ENCODE results near the gene FREM1. TPM values are rescaled to one million over a fixed set of nuclear protein-coding genes. Genes with fewer than 3 reads are reported as not detected.

FREM1 gene
- polyA plus RNA-seq, 1 of the 3 experiments (the other 2 are of a cell fraction): 0.26 TPM

GRCh38 chr9:14766299-14766698 is 143.9 kb downstream of the FREM1 start:
- H3K79me2 ChIP-seq (ENCODE audit: insufficient read depth): no peaks in the 10 kb centered on the region
- no peaks in the 10 kb centered on the region for H3K36me3 ChIP-seq (replicated peaks in 1 of 2; ENCODE audit: control insufficient read depth in 1 of 2, insufficient read depth in 2 of 2, low read length in 1 of 2)
- no peaks in the 10 kb centered on the region for H3K9me2 ChIP-seq
- ChIA-PET POLR2A (no interaction called here), CTCF (interaction anchor here (1.1 to 2.1 kb wide), 6 partner anchors 13 to 1732 kb away, joined by 3 to 6 read pairs (median 4); no protein-coding TSS in a partner anchor)
- no peaks in the 10 kb centered on the region for H4K20me1 ChIP-seq (ENCODE audit: insufficient read depth)
- H2AFZ ChIP-seq (ENCODE audit: low read depth): no peak overlapping the region
- H3K9ac ChIP-seq: no peak overlapping the region
- no peak overlapping the region for H3K27ac ChIP-seq (ENCODE audit: low read depth in 2 of 2, low read length in 1 of 2)
- no peak overlapping the region for H3K4me3 ChIP-seq (ENCODE audit: low read depth in 2 of 2, low read length in 1 of 2)
- no peak overlapping the region for H3K4me2 ChIP-seq
- no peaks in the 10 kb centered on the region for H3K27me3 ChIP-seq (ENCODE audit: insufficient read depth)
- no peaks in the 10 kb centered on the region for H3K9me3 ChIP-seq
- no peak for DNase-seq
- TF ChIP-seq MEF2A (IDR thresholded peaks at IDR 0.05; ENCODE audit: borderline replicate concordance, low read depth): no peak
- no peak for TF ChIP-seq NFIC (IDR thresholded peaks at IDR 0.05; ENCODE audit: borderline replicate concordance)
- TF ChIP-seq RFX5 (IDR thresholded peaks at IDR 0.05; ENCODE audit: low read length): no peak
- H3F3A ChIP-seq (replicated peaks; ENCODE audit: insufficient read depth): no peaks in the 10 kb centered on the region
- whole genome bisulfite sequencing (ENCODE audit: low lambda C conversion rate): 84% methylated on average over 6 of the region's 6 CpGs
- peaks cover 0 to 9% of the 10 kb centered on the region in 2 experiments; a peak in 1 of 4 replicates for H3K4me1 ChIP-seq (ENCODE audit: control insufficient read depth in 1 of 2, insufficient read depth in 2 of 2, low read depth in 1 of 2, low read length in 1 of 2)

GRCh38 chr9:14761584-14761983 is 148.6 kb downstream of the FREM1 start:
- no peaks in the 10 kb centered on the region for H4K20me1 ChIP-seq (ENCODE audit: insufficient read depth)
- no peak overlapping the region for H3K9ac ChIP-seq
- peaks cover 0 to 12% of the 10 kb centered on the region in 2 experiments; a peak in 2 of 4 replicates for H3K4me1 ChIP-seq (ENCODE audit: control insufficient read depth in 1 of 2, insufficient read depth in 2 of 2, low read depth in 1 of 2, low read length in 1 of 2)
- H3K27me3 ChIP-seq (ENCODE audit: insufficient read depth): no peaks in the 10 kb centered on the region
- no peaks in the 10 kb centered on the region for H3K9me2 ChIP-seq
- H3K79me2 ChIP-seq (ENCODE audit: insufficient read depth): no peaks in the 10 kb centered on the region
- no peak overlapping the region for H3K27ac ChIP-seq (ENCODE audit: low read depth in 2 of 2, low read length in 1 of 2)
- 55% methylated on average over 2 of the region's 2 CpGs for WGBS (ENCODE audit: low lambda C conversion rate)
- H3K9me3 ChIP-seq: no peaks in the 10 kb centered on the region
- no peak overlapping the region for H2AFZ ChIP-seq (ENCODE audit: low read depth)
- ChIA-PET POLR2A (no interaction called here), CTCF (interaction anchor here (1.4 kb wide), 1 partner anchor 19 kb away, joined by 3 read pairs; no protein-coding TSS in a partner anchor)
- no peak for TF ChIP-seq SIN3A (IDR thresholded peaks at IDR 0.05; ENCODE audit: borderline replicate concordance, low read depth, low read length)
- H3K4me3 ChIP-seq (ENCODE audit: low read depth in 2 of 2, low read length in 1 of 2): no peak overlapping the region
- no peaks in the 10 kb centered on the region for H3F3A ChIP-seq (replicated peaks; ENCODE audit: insufficient read depth)
- no peak overlapping the region for H3K4me2 ChIP-seq
- H3K36me3 ChIP-seq (replicated peaks in 1 of 2; ENCODE audit: control insufficient read depth in 1 of 2, insufficient read depth in 2 of 2, low read length in 1 of 2): no peaks in the 10 kb centered on the region
- DNase-seq: no peak

GRCh38 chr9:14760060-14760459 is 150.2 kb downstream of the FREM1 start:
- no peak overlapping the region for H3K4me2 ChIP-seq
- H3K79me2 ChIP-seq (ENCODE audit: insufficient read depth): no peaks in the 10 kb centered on the region
- 0% methylated on average over 1 of the region's 1 CpG for WGBS (ENCODE audit: low lambda C conversion rate)
- H2AFZ ChIP-seq (ENCODE audit: low read depth): no peak overlapping the region
- no peaks in the 10 kb centered on the region for H3K27me3 ChIP-seq (ENCODE audit: insufficient read depth)
- no peaks in the 10 kb centered on the region for H3K9me3 ChIP-seq
- H3K27ac ChIP-seq (ENCODE audit: low read depth in 2 of 2, low read length in 1 of 2): no peak overlapping the region
- ChIA-PET CTCF (interaction anchor here (4.5 kb wide), 1 partner anchor 10 kb away, joined by 36 read pairs; no protein-coding TSS in a partner anchor), POLR2A (no interaction called here)
- H3K9me2 ChIP-seq: no peaks in the 10 kb centered on the region
- no peak overlapping the region for H3K4me3 ChIP-seq (ENCODE audit: low read depth in 2 of 2, low read length in 1 of 2)
- DNase-seq: no peak
- no peaks in the 10 kb centered on the region for H3F3A ChIP-seq (replicated peaks; ENCODE audit: insufficient read depth)
- H3K9ac ChIP-seq: no peak overlapping the region
- no peaks in the 10 kb centered on the region for H4K20me1 ChIP-seq (ENCODE audit: insufficient read depth)
- peaks cover 0 to 12% of the 10 kb centered on the region in 2 experiments; a peak in 2 of 4 replicates for H3K4me1 ChIP-seq (ENCODE audit: control insufficient read depth in 1 of 2, insufficient read depth in 2 of 2, low read depth in 1 of 2, low read length in 1 of 2)
- H3K36me3 ChIP-seq (replicated peaks in 1 of 2; ENCODE audit: control insufficient read depth in 1 of 2, insufficient read depth in 2 of 2, low read length in 1 of 2): no peaks in the 10 kb centered on the region
- TF ChIP-seq RCOR1 (IDR thresholded peaks at IDR 0.05; ENCODE audit: low read length) (no peak), POLR2AphosphoS5 (IDR thresholded peaks at IDR 0.05; ENCODE audit: low read depth, low read length) (no peak)

- H3K9me3 ChIP-seq: no peaks in the 10 kb centered on the region
- H3K9me2 ChIP-seq: no peaks in the 10 kb centered on the region
- no peak overlapping the region for H3K4me2 ChIP-seq
- 26% methylated on average over 1 of the region's 1 CpG for WGBS (ENCODE audit: low lambda C conversion rate)
- ChIA-PET CTCF (interaction anchor here (0.9 to 5.9 kb wide), 3 partner anchors 13 to 403 kb away, joined by 3 to 25 read pairs (median 5); no protein-coding TSS in a partner anchor), POLR2A (no interaction called here)
- H3K4me3 ChIP-seq (ENCODE audit: low read depth in 2 of 2, low read length in 1 of 2): no peak overlapping the region
- no peaks in the 10 kb centered on the region for H3F3A ChIP-seq (replicated peaks; ENCODE audit: insufficient read depth)
- no peak overlapping the region for H2AFZ ChIP-seq (ENCODE audit: low read depth)
- TF ChIP-seq TAF1 (IDR thresholded peaks at IDR 0.05; ENCODE audit: borderline replicate concordance, low read depth, low read length): no peak
- peak in 1 of 2 experiments; percentile 13; a peak in 1 of 4 replicates for TF ChIP-seq EP300 (IDR thresholded peaks at IDR 0.05; ENCODE audit: borderline replicate concordance in 1 of 2, low read depth in 1 of 2, low read length in 1 of 2)
- TF ChIP-seq RCOR1 (IDR thresholded peaks at IDR 0.05; ENCODE audit: low read length): no peak
- peak; percentile 42 for TF ChIP-seq GATA2 (CRISPR knock-in tag; IDR thresholded peaks at IDR 0.05)
- H3K4me1 ChIP-seq (ENCODE audit: control insufficient read depth in 1 of 2, insufficient read depth in 2 of 2, low read depth in 1 of 2, low read length in 1 of 2): peaks cover 0 to 15% of the 10 kb centered on the region in 2 experiments; a peak in 2 of 4 replicates
- no peaks in the 10 kb centered on the region for H4K20me1 ChIP-seq (ENCODE audit: insufficient read depth)
- no peak overlapping the region for H3K9ac ChIP-seq
- H3K27me3 ChIP-seq (ENCODE audit: insufficient read depth): no peaks in the 10 kb centered on the region; the same call in 1 of the 2 replicates
- DNase-seq: no peak
- peak overlapping the region in 1 of 2 experiments; percentile 45; a peak in 2 of 4 replicates for H3K27ac ChIP-seq (ENCODE audit: low read depth in 2 of 2, low read length in 1 of 2)
- no peaks in the 10 kb centered on the region for H3K79me2 ChIP-seq (ENCODE audit: insufficient read depth)
- no peaks in the 10 kb centered on the region for H3K36me3 ChIP-seq (replicated peaks in 1 of 2; ENCODE audit: control insufficient read depth in 1 of 2, insufficient read depth in 2 of 2, low read length in 1 of 2)
Observed at GRCh38 chr9:14756291-14756690, 153.9 kb downstream of the FREM1 start.
